K562 (cell line): ENCODE measurements around the gene PINK1. TPM values are rescaled to one million over a fixed set of nuclear protein-coding genes. Genes with fewer than 3 reads are reported as not detected.

ENCODE experiments used
- AFF4 ChIP-seq: sonication (generic); formaldehyde crosslinking; IDR thresholded peaks from 2 replicates; pipeline ENCODE4 v1.8.0; 2023; ENCODE audit warnings: mild to moderate bottlenecking, missing genetic modification reagents
- CHD4 ChIP-seq: fragments of 200-600 bp; sonication (generic); IDR thresholded peaks from 3 replicates; pipeline ENCODE4 v1.6.1; 2012; ENCODE audit warnings: low read depth, mild to moderate bottlenecking, mixed read lengths, low read length, inconsistent platforms; ENCODE audit not compliant: insufficient read depth, insufficient replicate concordance, poor library complexity, severe bottlenecking
- FOXJ3 ChIP-seq: sonication (generic); formaldehyde crosslinking; IDR thresholded peaks from 2 replicates; pipeline ENCODE4 v1.4.0; 2020; ENCODE audit warnings: mild to moderate bottlenecking, missing genetic modification reagents
- HDAC3 ChIP-seq: fragments of 450-650 bp; IDR thresholded peaks from 2 replicates; pipeline ENCODE4 v1.6.1; 2018; ENCODE audit warnings: borderline replicate concordance, mild to moderate bottlenecking, moderate library complexity; ENCODE audit not compliant: partially characterized antibody
- LARP7 ChIP-seq: fragments of 450-650 bp; IDR thresholded peaks from 2 replicates; pipeline ENCODE4 v1.6.1; 2016
- NKRF ChIP-seq: fragments of 450-650 bp; IDR thresholded peaks from 2 replicates; pipeline ENCODE4 v1.6.1; 2016; ENCODE audit warnings: borderline replicate concordance
- PHTF2 ChIP-seq: fragments of 250-450 bp; sonication (Bioruptor Pico); IDR thresholded peaks from 2 replicates; pipeline ENCODE4 v1.5.0; 2021; ENCODE audit warnings: mild to moderate bottlenecking
- POLR2B ChIP-seq: fragments of 450-650 bp; IDR thresholded peaks from 2 replicates; pipeline ENCODE4 v1.6.1; 2018; ENCODE audit warnings: low read depth; ENCODE audit not compliant: partially characterized antibody
- RBM22 ChIP-seq: fragments of 200-400 bp; formaldehyde crosslinking; IDR thresholded peaks from 2 replicates; pipeline ENCODE4 v1.6.1; 2018; ENCODE audit warnings: low read length, low read depth; ENCODE audit not compliant: poor library complexity, severe bottlenecking
- RREB1 ChIP-seq: fragments of 250-450 bp; sonication (Bioruptor Pico); IDR thresholded peaks from 2 replicates; pipeline ENCODE4 v1.4.0; 2020
- ZBTB17 ChIP-seq: fragments of 450-650 bp; formaldehyde crosslinking; IDR thresholded peaks from 2 replicates; pipeline ENCODE4 v1.4.0; 2020; ENCODE audit warnings: mild to moderate bottlenecking
- ZNF140 ChIP-seq: fragments of 250-450 bp; sonication (Bioruptor Pico); IDR thresholded peaks from 2 replicates; pipeline ENCODE4 v1.8.0; 2021; ENCODE audit warnings: moderate library complexity, mild to moderate bottlenecking, inconsistent platforms
- ZNF311 ChIP-seq: fragments of 250-450 bp; sonication (Bioruptor Pico); IDR thresholded peaks from 2 replicates; pipeline ENCODE4 v1.4.0; 2020; ENCODE audit warnings: mild to moderate bottlenecking, moderate library complexity
- ZNF57 ChIP-seq: fragments of 450-650 bp; formaldehyde crosslinking; IDR thresholded peaks from 2 replicates; pipeline ENCODE4 v1.4.0; 2020; ENCODE audit warnings: mild to moderate bottlenecking, moderate library complexity
- ZZZ3 ChIP-seq: fragments of 450-650 bp; IDR thresholded peaks from 2 replicates; pipeline ENCODE4 v1.6.1; 2016; ENCODE audit warnings: antibody characterized with exemption, mild to moderate bottlenecking, moderate library complexity
- polyA plus RNA-seq, 8 experiments: library from polyadenylated mRNA; depleted of rRNA in 4 of 8; stranded (reverse) in 5 of 8; unstranded in 3 of 8; fragments of >200 nt; fragmentation: Nextera tagmentation in 2 of 8; fragmentation: Illumina TruSeq in 1 of 8; extraction: Ambion mirVana in 2 of 8; extraction: Trizol in 1 of 8; gene quantifications; 2 replicates each; pipeline versions ENCODE4 v1.2.1 to v1.2.3, GENCODE V29; 2011 to 2014; ENCODE audit warnings: inconsistent platforms in 1 of 8, missing spikeins in 1 of 8
- total RNA-seq, 7 experiments: library from RNA; depleted of rRNA in 6 of 7; stranded (reverse); fragments of >200 nt in 6 of 7; fragmentation: Illumina TruSeq in 2 of 7; extraction: Trizol in 2 of 7; gene quantifications; 2 replicates each; pipeline versions ENCODE4 v1.2.1 to v1.2.3, GENCODE V29; 2011 to 2021; ENCODE audit warnings: low replicate concordance in 1 of 7

The PINK1 gene
- total and polyA plus RNA-seq, 9 of the 15 experiments (the other 6 are each of a cell fraction or from before 2014, with no cell fraction given), result 1.5 to 11.3 (median 6.8) TPM

- TF ChIP-seq ZBTB17 (CRISPR knock-in tag), result no peak
- no peak for TF ChIP-seq PHTF2
- no peak for TF ChIP-seq ZNF140 (CRISPR knock-in tag)
- TF ChIP-seq ZNF311 (CRISPR knock-in tag), result no peak
- no peak for TF ChIP-seq ZNF57 (CRISPR knock-in tag)
- no peak for TF ChIP-seq LARP7
- no peak for TF ChIP-seq ZZZ3
- TF ChIP-seq HDAC3, result no peak
- no peak for TF ChIP-seq AFF4 (CRISPR knock-in tag)
- peak; percentile 66; the same call in 1 of the 2 replicates for TF ChIP-seq NKRF
- TF ChIP-seq RREB1, result no peak; the same call in 1 of the 2 replicates
- TF ChIP-seq CHD4, result no peak
- TF ChIP-seq POLR2B, result no peak
- no peak for TF ChIP-seq RBM22
- no peak for TF ChIP-seq FOXJ3
These were observed at the start of gene PINK1 (continued) for GRCh38 chr1:20633190-20634064.
